ENCODE results near the gene SAMD11. TPM values are rescaled to one million over a fixed set of nuclear protein-coding genes. Genes with fewer than 3 reads are reported as not detected.

SAMD11 gene
- total RNA-seq, 1 donor from 2014 or later = 46.2 TPM

- H3K36me3 Mint-ChIP-seq (ENCODE audit: unreplicated experiment) = no peaks in the 10 kb centered on the region
- no peak for TF ChIP-seq CTCF (IDR thresholded peaks at IDR 0.05; ENCODE audit: partially characterized antibody, unreplicated experiment)
- no peak overlapping the region for H3K27ac Mint-ChIP-seq (ENCODE audit: unreplicated experiment)
- no peak overlapping the region for H3K4me3 Mint-ChIP-seq (ENCODE audit: unreplicated experiment)
- no peak for DNase-seq
- peaks cover 22% of the 10 kb centered on the region for H3K4me1 Mint-ChIP-seq (ENCODE audit: low read depth, unreplicated experiment)
- H3K27me3 Mint-ChIP-seq (ENCODE audit: unreplicated experiment) = peaks cover 7% of the 10 kb centered on the region
- H3K9me3 Mint-ChIP-seq (ENCODE audit: unreplicated experiment) = peaks cover 6% of the 10 kb centered on the region
Measured at GRCh38 chr1:928825-929661, 5.3 kb downstream of the SAMD11 start.

DNA sequence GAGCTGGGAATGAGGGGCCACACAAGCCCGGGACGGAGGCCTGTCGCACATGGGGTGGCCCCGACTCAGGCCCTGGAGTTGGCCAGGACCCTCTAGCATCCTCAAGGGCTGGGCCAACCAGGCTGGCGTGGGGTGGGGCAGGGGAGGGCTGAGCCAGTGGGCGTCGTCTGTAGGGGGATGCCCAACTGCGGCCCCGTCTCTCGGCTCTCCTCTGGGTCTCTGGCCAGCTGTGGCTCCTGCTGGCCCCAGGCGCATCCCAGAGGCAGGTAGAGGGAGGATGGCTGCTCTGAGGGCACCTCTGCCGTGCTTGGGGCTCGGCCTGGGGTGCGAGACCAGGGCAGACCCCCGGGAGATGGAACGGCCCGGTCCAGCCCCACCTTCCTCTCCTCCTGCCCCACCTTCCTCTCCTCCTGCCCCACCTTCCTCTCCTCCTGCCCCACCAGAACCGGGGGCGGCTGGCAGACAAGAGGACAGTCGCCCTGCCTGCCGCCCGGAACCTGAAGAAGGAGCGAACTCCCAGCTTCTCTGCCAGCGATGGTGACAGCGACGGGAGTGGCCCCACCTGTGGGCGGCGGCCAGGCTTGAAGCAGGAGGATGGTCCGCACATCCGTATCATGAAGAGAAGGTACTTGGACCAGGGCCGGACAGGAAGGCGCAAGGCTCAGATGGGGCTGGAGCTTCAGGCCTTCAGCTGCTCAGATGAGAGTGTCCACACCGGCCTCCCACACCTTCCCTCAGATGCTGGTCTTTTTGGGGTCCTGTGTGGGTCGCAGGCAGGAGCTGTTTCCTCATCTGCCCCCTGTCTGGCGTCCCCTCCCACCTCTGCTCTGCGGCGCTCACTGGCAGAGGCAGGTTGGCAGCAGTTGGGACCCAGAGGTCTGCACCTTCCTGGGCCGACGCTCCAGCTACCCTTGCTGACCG, 6.2 kb downstream of the SAMD11 start:
- peaks cover 9% of the 10 kb centered on the region for H3K27me3 Mint-ChIP-seq (ENCODE audit: unreplicated experiment)
- peaks cover 24% of the 10 kb centered on the region for H3K4me1 Mint-ChIP-seq (ENCODE audit: low read depth, unreplicated experiment)
- H3K4me3 Mint-ChIP-seq (ENCODE audit: unreplicated experiment) = no peak overlapping the region
- no peaks in the 10 kb centered on the region for H3K36me3 Mint-ChIP-seq (ENCODE audit: unreplicated experiment)
- H3K9me3 Mint-ChIP-seq (ENCODE audit: unreplicated experiment) = peaks cover 7% of the 10 kb centered on the region
- DNase-seq = no peak
- H3K27ac Mint-ChIP-seq (ENCODE audit: unreplicated experiment) = no peak overlapping the region
- no peak for TF ChIP-seq CTCF (IDR thresholded peaks at IDR 0.05; ENCODE audit: partially characterized antibody, unreplicated experiment)

- Mint-ChIP-seq H3K4me3 (ENCODE audit: unreplicated experiment) (no peak overlapping the region), H3K9me3 (ENCODE audit: unreplicated experiment) (peaks cover 8% of the 10 kb centered on the region), H3K4me1 (ENCODE audit: low read depth, unreplicated experiment) (peaks cover 28% of the 10 kb centered on the region), H3K27ac (ENCODE audit: unreplicated experiment) (no peak overlapping the region), H3K36me3 (ENCODE audit: unreplicated experiment) (no peaks in the 10 kb centered on the region), H3K27me3 (ENCODE audit: unreplicated experiment) (peaks cover 9% of the 10 kb centered on the region)
- no peak for TF ChIP-seq CTCF (IDR thresholded peaks at IDR 0.05; ENCODE audit: partially characterized antibody, unreplicated experiment)
- no peak for DNase-seq
Measured at GRCh38 chr1:930633-931138, 7.0 kb downstream of the SAMD11 start.

DNA sequence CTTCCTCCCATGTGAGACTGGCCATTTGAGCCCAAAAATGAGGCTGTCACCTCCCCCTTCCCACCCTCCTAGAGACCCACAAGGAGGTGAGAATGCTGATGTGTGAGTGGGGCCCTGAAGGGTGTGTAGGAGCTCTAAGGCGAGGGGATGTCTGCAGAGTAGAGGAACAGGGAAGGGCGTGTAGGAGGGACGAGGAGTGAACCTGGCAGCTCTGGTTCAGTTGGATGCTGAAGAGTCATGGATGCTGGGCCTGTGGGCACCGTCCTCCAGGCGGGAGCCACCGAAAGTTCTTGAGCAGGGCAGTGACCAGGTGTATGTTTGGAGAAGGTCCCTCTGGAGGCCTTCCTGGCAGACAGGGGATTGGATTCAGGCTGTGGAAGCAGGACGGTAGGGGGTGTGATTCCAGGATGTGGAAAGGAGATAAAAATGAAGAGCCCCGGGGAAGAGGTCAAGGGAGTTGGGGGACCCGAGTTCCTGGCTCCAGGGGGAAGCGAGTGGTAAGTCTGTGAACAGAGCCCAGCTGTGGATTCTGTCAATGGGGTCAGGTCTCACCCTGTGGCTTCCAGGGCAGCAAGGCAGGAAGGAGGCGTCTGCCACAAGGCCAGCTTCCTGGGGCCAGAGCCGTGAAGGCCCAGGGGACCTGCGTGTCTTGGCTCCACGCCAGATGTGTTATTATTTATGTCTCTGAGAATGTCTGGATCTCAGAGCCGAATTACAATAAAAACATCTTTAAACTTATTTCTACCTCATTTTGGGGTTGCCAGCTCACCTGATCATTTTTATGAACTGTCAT, 7.9 kb downstream of the SAMD11 start:
- Mint-ChIP-seq H3K27me3 (ENCODE audit: unreplicated experiment) (peaks cover 4% of the 10 kb centered on the region), H3K4me1 (ENCODE audit: low read depth, unreplicated experiment) (peaks cover 24% of the 10 kb centered on the region), H3K27ac (ENCODE audit: unreplicated experiment) (peak overlapping the region; percentile 87), H3K36me3 (ENCODE audit: unreplicated experiment) (no peaks in the 10 kb centered on the region), H3K9me3 (ENCODE audit: unreplicated experiment) (peaks cover 8% of the 10 kb centered on the region), H3K4me3 (ENCODE audit: unreplicated experiment) (peak overlapping the region; percentile 67)
- no peak for TF ChIP-seq CTCF (IDR thresholded peaks at IDR 0.05; ENCODE audit: partially characterized antibody, unreplicated experiment)
- DNase-seq = no peak
